HL-60 (cell line): ENCODE results near the gene SEC24B.

ENCODE experiments used
- CTCF ChIP-seq: IDR thresholded peaks from one replicate; pipeline ENCODE4 v1.5.1; 2011; ENCODE audit warnings: low read length, control low read depth, inconsistent platforms; ENCODE audit not compliant: insufficient read depth
- GABPA ChIP-seq: IDR thresholded peaks from 2 replicates; pipeline ENCODE4 v1.6.1; 2012; ENCODE audit warnings: low read depth
- POLR2AphosphoS5 ChIP-seq: IDR thresholded peaks from 2 replicates; pipeline ENCODE4 v1.6.1; 2012; ENCODE audit warnings: low read depth
- REST ChIP-seq: IDR thresholded peaks from 2 replicates; pipeline ENCODE4 v1.6.1; 2012; ENCODE audit warnings: low read depth; ENCODE audit not compliant: insufficient replicate concordance
- SPI1 ChIP-seq: IDR thresholded peaks from 2 replicates; pipeline ENCODE4 v1.6.1; 2012; ENCODE audit warnings: low read depth, mild to moderate bottlenecking, borderline replicate concordance

GRCh38 chr4:109411964-109412363 is 21.7 kb upstream of the SEC24B start:
- TF ChIP-seq CTCF (no peak), POLR2AphosphoS5 (no peak), REST (no peak), GABPA (no peak), SPI1 (no peak)
